Neural cell (in vitro differentiated cells): ENCODE results near the gene PGF.

Source experiments
- POLR2AphosphoS5 ChIP-seq: IDR thresholded peaks from 2 replicates; pipeline ENCODE4 v1.6.1; 2012
- TF ChIP-seq, protein P1 (sequence below): fragments of 450-650 bp; IDR thresholded peaks from 2 replicates; pipeline ENCODE4 v1.5.1; 2014; ENCODE audit warnings: antibody characterized with exemption, mild to moderate bottlenecking, moderate library complexity; ENCODE audit not compliant: poor library complexity, severe bottlenecking

DNA sequence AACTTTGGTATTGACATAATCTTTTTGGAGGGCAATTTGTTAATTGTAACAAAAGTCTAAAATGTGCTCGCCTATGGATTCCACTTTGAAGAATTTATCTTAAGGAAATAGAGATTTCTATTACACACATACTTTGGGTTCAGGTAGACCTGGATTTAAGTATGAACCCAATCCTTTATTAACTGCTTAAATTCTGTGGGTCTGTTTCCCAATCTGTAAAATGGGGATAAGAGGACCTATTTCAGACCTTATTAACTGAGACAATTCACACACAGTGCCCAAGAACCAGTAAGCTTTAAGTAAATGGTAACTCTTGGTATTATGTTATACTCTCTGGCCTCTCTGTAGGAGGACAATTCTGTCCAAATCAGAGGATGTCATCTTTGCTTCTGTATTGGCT lies 46.5 kb upstream of the PGF start:
- TF ChIP-seq, protein P1, sequence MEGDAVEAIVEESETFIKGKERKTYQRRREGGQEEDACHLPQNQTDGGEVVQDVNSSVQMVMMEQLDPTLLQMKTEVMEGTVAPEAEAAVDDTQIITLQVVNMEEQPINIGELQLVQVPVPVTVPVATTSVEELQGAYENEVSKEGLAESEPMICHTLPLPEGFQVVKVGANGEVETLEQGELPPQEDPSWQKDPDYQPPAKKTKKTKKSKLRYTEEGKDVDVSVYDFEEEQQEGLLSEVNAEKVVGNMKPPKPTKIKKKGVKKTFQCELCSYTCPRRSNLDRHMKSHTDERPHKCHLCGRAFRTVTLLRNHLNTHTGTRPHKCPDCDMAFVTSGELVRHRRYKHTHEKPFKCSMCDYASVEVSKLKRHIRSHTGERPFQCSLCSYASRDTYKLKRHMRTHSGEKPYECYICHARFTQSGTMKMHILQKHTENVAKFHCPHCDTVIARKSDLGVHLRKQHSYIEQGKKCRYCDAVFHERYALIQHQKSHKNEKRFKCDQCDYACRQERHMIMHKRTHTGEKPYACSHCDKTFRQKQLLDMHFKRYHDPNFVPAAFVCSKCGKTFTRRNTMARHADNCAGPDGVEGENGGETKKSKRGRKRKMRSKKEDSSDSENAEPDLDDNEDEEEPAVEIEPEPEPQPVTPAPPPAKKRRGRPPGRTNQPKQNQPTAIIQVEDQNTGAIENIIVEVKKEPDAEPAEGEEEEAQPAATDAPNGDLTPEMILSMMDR, result no peak
- no peak for TF ChIP-seq POLR2AphosphoS5
